Activated naive CD4-positive, alpha-beta T cell treated with Interleukin-2 at 50 U/mL for 16 hours (primary cell): Measurements from ENCODE around the gene ALDH1A2.
"Not testable (repeated sequence)": the region's sequence is repeated elsewhere in the genome, so short reads cannot be mapped to it uniquely, and the experiment has no call there.

ENCODE experiments used
- DNase-seq: peaks from one replicate; pipeline ENCODE4 v3.0.0-alpha.2; 2020

The ALDH1A2 gene

GRCh38 chr15:58065445-58066041 lies at the start of gene ALDH1A2:
ALDH1A2 (minus strand) TSS chr15:58065711; CDS start chr15:58065650, 61 bp downstream.
- DNase-seq: peak; percentile 3

- DNase-seq: no peak
Measured at GRCh38 chr15:58114812-58115211, 49.3 kb upstream of the ALDH1A2 start.

GRCh38 chr15:58114388-58114787 lies 48.9 kb upstream of the ALDH1A2 start:
- no peak for DNase-seq

GRCh38 chr15:58113358-58113757 lies 47.8 kb upstream of the ALDH1A2 start:
- DNase-seq: not testable (repeated sequence)

- no peak for DNase-seq
Measured at GRCh38 chr15:58111718-58112104, 46.2 kb upstream of the ALDH1A2 start.

- no peak for DNase-seq
Measured at GRCh38 chr15:58110999-58111717, 45.6 kb upstream of the ALDH1A2 start.

GRCh38 chr15:58109419-58109818 lies 43.9 kb upstream of the ALDH1A2 start:
- no peak for DNase-seq

- DNase-seq: no peak
Measured at GRCh38 chr15:58108117-58108516, 42.6 kb upstream of the ALDH1A2 start.

GRCh38 chr15:58103482-58103881 lies 38.0 kb upstream of the ALDH1A2 start:
- no peak for DNase-seq

- DNase-seq: no peak
Measured at GRCh38 chr15:58096529-58097084, 31.1 kb upstream of the ALDH1A2 start.

- no peak for DNase-seq
Measured at GRCh38 chr15:58095415-58095814, 29.9 kb upstream of the ALDH1A2 start.

- no peak for DNase-seq
Measured at GRCh38 chr15:58087871-58088270, 22.4 kb upstream of the ALDH1A2 start.

GRCh38 chr15:58086491-58086890 lies 21.0 kb upstream of the ALDH1A2 start:
- no peak for DNase-seq

GRCh38 chr15:58083526-58083925 lies 18.0 kb upstream of the ALDH1A2 start:
- DNase-seq: no peak

- DNase-seq: no peak
Measured at GRCh38 chr15:58081891-58082290, 16.4 kb upstream of the ALDH1A2 start.

GRCh38 chr15:58081456-58081855 lies 15.9 kb upstream of the ALDH1A2 start:
- DNase-seq: no peak

- DNase-seq: not testable (repeated sequence)
Measured at GRCh38 chr15:58080959-58081358, 15.4 kb upstream of the ALDH1A2 start.

GRCh38 chr15:58080398-58080797 lies 14.9 kb upstream of the ALDH1A2 start:
- no peak for DNase-seq

- no peak for DNase-seq
Measured at GRCh38 chr15:58078591-58078990, 13.1 kb upstream of the ALDH1A2 start.

GRCh38 chr15:58077427-58077826 lies 11.9 kb upstream of the ALDH1A2 start:
- no peak for DNase-seq

GRCh38 chr15:58074452-58074851 lies 8.9 kb upstream of the ALDH1A2 start:
- DNase-seq: no peak

GRCh38 chr15:58070801-58071418 lies 5.4 kb upstream of the ALDH1A2 start:
- DNase-seq: peak; percentile 20

GRCh38 chr15:58069008-58069407 lies 3.5 kb upstream of the ALDH1A2 start:
- DNase-seq: no peak
